GM23248 (cell line): Measurements from ENCODE around the gene AMZ2.

ENCODE experiments used
- EZH2 ChIP-seq: fragments of 200-600 bp; sonication (generic); IDR thresholded peaks from 2 replicates; pipeline ENCODE4 v1.6.1; 2018; ENCODE audit warnings: antibody characterized with exemption, mild to moderate bottlenecking; ENCODE audit not compliant: insufficient read depth, poor library complexity, severe bottlenecking
- EZH2phosphoT487 ChIP-seq: fragments of 200-600 bp; sonication (generic); IDR thresholded peaks from 2 replicates; pipeline ENCODE4 v1.6.1; 2018; ENCODE audit warnings: antibody characterized with exemption, moderate library complexity, mild to moderate bottlenecking, low read depth; ENCODE audit not compliant: insufficient read depth

DNA sequence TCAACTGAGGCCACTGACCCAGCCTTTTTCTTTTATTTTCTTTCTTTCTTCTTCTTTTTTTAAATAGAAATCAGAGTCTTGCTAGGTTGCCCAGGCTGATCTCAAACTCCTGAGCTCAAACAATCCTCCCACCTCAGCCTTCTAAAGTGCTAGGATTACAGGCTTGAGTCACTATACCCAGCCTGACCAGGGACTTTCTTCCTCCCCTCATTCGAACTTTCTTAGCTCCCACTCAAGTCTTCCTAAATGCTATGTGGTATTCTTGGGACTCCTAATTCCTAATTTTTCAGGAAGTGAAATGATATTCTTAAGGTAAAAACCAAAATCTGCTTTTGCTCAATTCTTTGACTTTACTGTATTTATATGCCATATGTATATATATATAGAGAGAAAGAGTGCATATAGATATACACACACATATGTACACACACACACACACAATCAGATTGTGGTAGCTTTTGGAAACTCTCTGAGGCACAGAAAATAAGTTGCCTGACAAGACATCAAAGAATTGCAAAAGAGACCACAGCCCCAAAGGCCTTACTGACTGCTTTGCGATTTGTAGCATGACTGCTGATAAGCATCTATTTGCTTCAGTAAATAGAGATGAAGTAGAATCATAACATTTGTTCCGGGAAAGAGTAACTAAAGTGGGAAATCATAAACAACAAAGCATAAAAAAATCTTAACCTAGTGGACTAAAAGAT, 9.5 kb upstream of the AMZ2 start:
- TF ChIP-seq EZH2: no peak
- TF ChIP-seq EZH2phosphoT487: no peak
